PC-9 (cell line): ENCODE results near the gene LRFN4.

Experiments
- EZH2 ChIP-seq: fragments of 200-600 bp; sonication (generic); IDR thresholded peaks from 2 replicates; pipeline ENCODE4 v1.8.0; 2017; ENCODE audit warnings: antibody characterized with exemption, low read depth
- TF ChIP-seq, protein P1 (sequence below): fragments of 200-600 bp; sonication (generic); conservative IDR thresholded peaks from 2 replicates; pipeline ENCODE4 v1.6.1; 2017; ENCODE audit warnings: mixed run types, antibody characterized with exemption, mild to moderate bottlenecking, moderate library complexity

DNA sequence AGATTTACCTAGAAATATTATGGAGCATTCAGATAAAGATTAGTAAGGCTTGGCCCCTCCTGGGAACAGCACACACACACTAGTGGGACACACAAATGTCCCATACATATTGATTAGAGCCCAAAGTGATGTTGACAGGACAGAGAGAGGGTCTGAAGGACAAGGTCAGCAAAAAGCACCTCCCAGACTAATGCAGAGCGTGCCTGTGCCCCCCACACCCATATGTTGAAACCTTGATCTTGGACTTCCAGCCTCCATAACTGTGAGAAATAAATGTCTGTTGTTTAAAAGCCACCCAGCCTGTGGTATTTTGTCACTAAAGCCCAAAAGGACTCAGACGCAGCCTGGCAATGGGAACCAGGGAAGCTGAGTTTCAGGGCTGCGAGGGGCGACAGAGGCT, 27.6 kb downstream of the LRFN4 start:
- TF ChIP-seq, protein P1, sequence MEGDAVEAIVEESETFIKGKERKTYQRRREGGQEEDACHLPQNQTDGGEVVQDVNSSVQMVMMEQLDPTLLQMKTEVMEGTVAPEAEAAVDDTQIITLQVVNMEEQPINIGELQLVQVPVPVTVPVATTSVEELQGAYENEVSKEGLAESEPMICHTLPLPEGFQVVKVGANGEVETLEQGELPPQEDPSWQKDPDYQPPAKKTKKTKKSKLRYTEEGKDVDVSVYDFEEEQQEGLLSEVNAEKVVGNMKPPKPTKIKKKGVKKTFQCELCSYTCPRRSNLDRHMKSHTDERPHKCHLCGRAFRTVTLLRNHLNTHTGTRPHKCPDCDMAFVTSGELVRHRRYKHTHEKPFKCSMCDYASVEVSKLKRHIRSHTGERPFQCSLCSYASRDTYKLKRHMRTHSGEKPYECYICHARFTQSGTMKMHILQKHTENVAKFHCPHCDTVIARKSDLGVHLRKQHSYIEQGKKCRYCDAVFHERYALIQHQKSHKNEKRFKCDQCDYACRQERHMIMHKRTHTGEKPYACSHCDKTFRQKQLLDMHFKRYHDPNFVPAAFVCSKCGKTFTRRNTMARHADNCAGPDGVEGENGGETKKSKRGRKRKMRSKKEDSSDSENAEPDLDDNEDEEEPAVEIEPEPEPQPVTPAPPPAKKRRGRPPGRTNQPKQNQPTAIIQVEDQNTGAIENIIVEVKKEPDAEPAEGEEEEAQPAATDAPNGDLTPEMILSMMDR = no peak
- TF ChIP-seq EZH2 = no peak
